Left renal cortex interstitium (tissue), 4 donors: ENCODE measurements around the gene RNF34. TPM values are rescaled to one million over a fixed set of nuclear protein-coding genes. Genes with fewer than 3 reads are reported as not detected.
A peak's percentile ranks its signal among the peaks of the same experiment; 100 is the strongest.
"Not testable (repeated sequence)": the region's sequence is repeated elsewhere in the genome, so short reads cannot be mapped to it uniquely, and the experiment has no call there.

Experiments used
- DNase-seq, 4 donors: peaks; one replicate each; pipeline ENCODE4 v3.0.0-alpha.2; 2013; ENCODE audit warnings: low read depth in 4 of 4, low spot score in 2 of 4, missing footprints in 1 of 4
- polyA plus RNA-seq, 4 donors: library from polyadenylated mRNA; unstranded; fragments of 120-200 nt; gene quantifications; one replicate each; pipeline ENCODE4 v1.2.1, GENCODE V29; 2013; ENCODE audit not compliant: insufficient read length in 4 of 4

Gene RNF34
- polyA plus RNA-seq, 4 donors: 39.5 to 50.4 (median 45.7) TPM

GRCh38 chr12:121384891-121385290 lies 15.0 kb upstream of the RNF34 start:
- DNase-seq: not testable (repeated sequence)

- DNase-seq: no peak
These were observed 11.4 kb upstream of the RNF34 start for GRCh38 chr12:121388421-121388981.

GRCh38 chr12:121390856-121391255 lies 9.1 kb upstream of the RNF34 start:
- DNase-seq: no peak

- DNase-seq: no peak
These were observed 8.1 kb upstream of the RNF34 start for GRCh38 chr12:121391619-121392324.

GRCh38 chr12:121392325-121392716 lies 7.6 kb upstream of the RNF34 start:
- DNase-seq: no peak

GRCh38 chr12:121397521-121397920 lies 2.4 kb upstream of the RNF34 start:
- no peak for DNase-seq

- DNase-seq: no peak
These were observed 1.6 kb upstream of the RNF34 start for GRCh38 chr12:121398355-121398754.

- DNase-seq: peak in 3 of 4 donors; percentile 34 to 59 (median 43)
These were observed 618 bp downstream of the RNF34 start for GRCh38 chr12:121400332-121401139.

- DNase-seq: no peak
These were observed 3.8 kb downstream of the RNF34 start for GRCh38 chr12:121403721-121404120.

GRCh38 chr12:121404734-121405133 lies 4.8 kb downstream of the RNF34 start:
- DNase-seq: peak in 1 of 4 donors; percentile 23

- no peak for DNase-seq
These were observed 5.3 kb downstream of the RNF34 start for GRCh38 chr12:121405211-121405610.

GRCh38 chr12:121413917-121414316 lies 14.0 kb downstream of the RNF34 start:
- no peak for DNase-seq

GRCh38 chr12:121417847-121418246 lies 17.9 kb downstream of the RNF34 start:
- DNase-seq: no peak

- no peak for DNase-seq
These were observed 20.2 kb downstream of the RNF34 start for GRCh38 chr12:121420109-121420508.

- DNase-seq: no peak
These were observed 23.3 kb downstream of the RNF34 start for GRCh38 chr12:121423253-121423652.

GRCh38 chr12:121423682-121424623 lies 24.0 kb downstream of the RNF34 start:
- no peak for DNase-seq

GRCh38 chr12:121424624-121424975 lies 24.7 kb downstream of the RNF34 start:
- DNase-seq: no peak

GRCh38 chr12:121427556-121428050 lies 27.7 kb downstream of the RNF34 start:
- no peak for DNase-seq

GRCh38 chr12:121428883-121429282 lies 29.0 kb downstream of the RNF34 start:
- no peak for DNase-seq

- no peak for DNase-seq
These were observed 31.0 kb downstream of the RNF34 start for GRCh38 chr12:121430833-121431415.
